Lower leg skin (tissue), 3 donors: ENCODE measurements around the gene CACNA1S.

Experiments used
- CTCF ChIP-seq, 3 donors: fragments of 450-650 bp; IDR thresholded peaks; one replicate each; pipeline ENCODE4 v1.5.1; 2016; ENCODE audit warnings: antibody characterized with exemption in 3 of 3, mild to moderate bottlenecking in 3 of 3, moderate library complexity in 2 of 3
- POLR2A ChIP-seq, 2 donors: fragments of 450-650 bp; IDR thresholded peaks; one replicate each; pipeline ENCODE4 v1.6.1; 2016 to 2017; ENCODE audit warnings: antibody characterized with exemption in 2 of 2, mild to moderate bottlenecking in 1 of 2, moderate library complexity in 1 of 2

DNA sequence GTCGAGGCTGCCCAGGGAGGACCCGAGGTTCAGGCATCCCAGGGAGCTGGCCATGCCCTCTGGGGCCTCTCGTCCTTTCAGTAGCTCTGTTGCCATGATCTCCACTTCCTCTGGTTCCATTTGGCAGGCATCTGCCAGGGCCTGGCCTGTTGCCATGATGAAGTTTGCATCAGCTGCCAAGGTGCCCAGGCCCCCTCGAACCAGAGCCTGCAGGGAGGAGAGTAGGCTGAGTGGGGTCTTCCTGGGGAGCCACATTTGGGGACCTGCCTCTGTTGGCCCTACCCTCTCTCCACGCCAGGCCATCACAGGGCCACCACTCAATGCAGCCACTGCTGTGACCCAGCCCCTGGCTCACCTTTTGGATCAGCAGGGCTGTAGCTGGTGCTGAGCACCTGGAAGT lies 72.3 kb downstream of the CACNA1S start:
- TF ChIP-seq POLR2A (IDR thresholded peaks at IDR 0.05) (no peak), CTCF (IDR thresholded peaks at IDR 0.05) (no peak)
